Fibroblast of lung (primary cell): ENCODE results near the gene COPG1. TPM values are rescaled to one million over a fixed set of nuclear protein-coding genes. Genes with fewer than 3 reads are reported as not detected.
"Not testable (repeated sequence)": the region's sequence is repeated elsewhere in the genome, so short reads cannot be mapped to it uniquely, and the experiment has no call there.

Source experiments
- DNase-seq, 2 donors: peaks; one replicate each; pipeline versions ENCODE4 v3.0.0 to v3.0.0-alpha.2; 2010; ENCODE audit warnings: low read depth in 2 of 2
- H2AFZ ChIP-seq: 2 replicates; pipeline ENCODE4 v1.5.1; 2012; ENCODE audit warnings: low read length, control low read depth, inconsistent platforms
- H3K27ac ChIP-seq: 2 replicates; pipeline ENCODE4 v1.5.1; 2011; ENCODE audit warnings: low read length, control low read depth; ENCODE audit not compliant: insufficient read depth
- H3K27me3 ChIP-seq: 2 replicates; pipeline ENCODE4 v1.5.1; 2011; ENCODE audit warnings: mild to moderate bottlenecking, low read length; ENCODE audit not compliant: control insufficient read depth, insufficient read depth
- H3K36me3 ChIP-seq: 2 replicates; pipeline ENCODE4 v1.5.1; 2011; ENCODE audit warnings: low read length; ENCODE audit not compliant: control insufficient read depth, insufficient read depth
- H3K4me1 ChIP-seq: 2 replicates; pipeline ENCODE4 v1.5.1; 2011; ENCODE audit warnings: low read length; ENCODE audit not compliant: control insufficient read depth, insufficient read depth; ENCODE audit errors: extremely low read depth
- H3K4me2 ChIP-seq: 2 replicates; pipeline ENCODE4 v1.5.1; 2011; ENCODE audit warnings: low read length, control low read depth; ENCODE audit not compliant: insufficient read depth; ENCODE audit errors: extremely low read depth
- H3K4me3 ChIP-seq, 4 experiments: fragments of 200-600 bp in 1 of 4; sonication (generic) in 1 of 4; replicated peaks in 1 of 4; 2 replicates each; pipeline ENCODE4 v1.5.1; 2011 to 2016; ENCODE audit warnings: low read length in 4 of 4, low read depth in 3 of 4, mild to moderate bottlenecking in 3 of 4, control low read depth in 2 of 4, inconsistent platforms in 1 of 4, mixed read lengths in 1 of 4; ENCODE audit not compliant: insufficient read depth in 1 of 4; ENCODE audit errors: control extremely low read depth in 1 of 4
- H3K79me2 ChIP-seq: 2 replicates; pipeline ENCODE4 v1.5.1; 2012; ENCODE audit warnings: mild to moderate bottlenecking, low read length, inconsistent platforms; ENCODE audit not compliant: control insufficient read depth, insufficient read depth
- H3K9ac ChIP-seq: 2 replicates; pipeline ENCODE4 v1.5.1; 2011; ENCODE audit warnings: mild to moderate bottlenecking, low read length, control low read depth; ENCODE audit not compliant: insufficient read depth
- H3K9me3 ChIP-seq: 2 replicates; pipeline ENCODE4 v1.5.1; 2012; ENCODE audit warnings: low read depth, low read length; ENCODE audit not compliant: control insufficient read depth, insufficient read depth
- H4K20me1 ChIP-seq: 2 replicates; pipeline ENCODE4 v1.5.1; 2011; ENCODE audit warnings: low read length; ENCODE audit not compliant: control insufficient read depth, insufficient read depth; ENCODE audit errors: extremely low read depth
- CTCF ChIP-seq, 2 donors: IDR thresholded peaks in 1 of 2; conservative IDR thresholded peaks in 1 of 2; 1 replicate in 1 of 2; 2 replicates in 1 of 2; pipeline ENCODE4 v1.5.1; 2011 to 2012; ENCODE audit warnings: low read length in 2 of 2, control low read depth in 1 of 2, inconsistent platforms in 1 of 2, low read depth in 1 of 2, mild to moderate bottlenecking in 1 of 2
- EZH2 ChIP-seq: IDR thresholded peaks from 2 replicates; pipeline ENCODE4 v1.5.1; 2012; ENCODE audit warnings: low read length, control low read depth, mild to moderate bottlenecking; ENCODE audit errors: missing control alignments
- polyA plus RNA-seq, 2 donors: library from polyadenylated mRNA; depleted of rRNA in 1 of 2; stranded (reverse) in 1 of 2; unstranded in 1 of 2; fragments of >200 nt; gene quantifications; 2 replicates each; pipeline ENCODE4 v1.2.1, GENCODE V29; 2011 to 2012; ENCODE audit warnings: missing spikeins in 1 of 2
- total RNA-seq: library from RNA; depleted of rRNA; stranded (reverse); fragments of >200 nt; gene quantifications from 2 replicates; pipeline ENCODE4 v1.2.1, GENCODE V29; 2014

The COPG1 gene
- total and polyA plus RNA-seq, 2 donors (not counting 1 experiment from before 2014, with no cell fraction given) = 257 to 306 TPM

- H2AFZ ChIP-seq = no peak overlapping the region
- H3K36me3 ChIP-seq = no peaks in the 10 kb centered on the region
- H3K79me2 ChIP-seq = no peaks in the 10 kb centered on the region
- H3K4me1 ChIP-seq = peaks cover 6% of the 10 kb centered on the region
- H3K4me2 ChIP-seq = no peak overlapping the region
- no peaks in the 10 kb centered on the region for H3K9me3 ChIP-seq
- no peak overlapping the region for H3K27ac ChIP-seq
- no peaks in the 10 kb centered on the region for H3K27me3 ChIP-seq
- H3K9ac ChIP-seq = no peak overlapping the region
- DNase-seq = no peak
- H4K20me1 ChIP-seq = no peaks in the 10 kb centered on the region
- no peak overlapping the region for H3K4me3 ChIP-seq
- TF ChIP-seq CTCF (conservative IDR thresholded peaks at IDR 0.05 in 1 of 2, IDR thresholded peaks at IDR 0.05 in 1 of 2; ENCODE audit: low read depth in 1 of 2, low read length in 2 of 2) (no peak), EZH2 (no peak)
These were observed 36.2 kb upstream of the COPG1 start for GRCh38 chr3:129213238-129213637.

GRCh38 chr3:129218742-129219141 is 30.7 kb upstream of the COPG1 start:
- Histone ChIP-seq H3K36me3 (no peaks in the 10 kb centered on the region), H3K27ac (no peak overlapping the region), H3K4me3 (no peak overlapping the region), H4K20me1 (no peaks in the 10 kb centered on the region), H3K4me2 (no peak overlapping the region), H3K27me3 (no peaks in the 10 kb centered on the region), H3K79me2 (no peaks in the 10 kb centered on the region), H2AFZ (no peak overlapping the region), H3K9ac (no peak overlapping the region), H3K9me3 (no peaks in the 10 kb centered on the region), H3K4me1 (no peaks in the 10 kb centered on the region)
- TF ChIP-seq CTCF (conservative IDR thresholded peaks at IDR 0.05 in 1 of 2, IDR thresholded peaks at IDR 0.05 in 1 of 2; ENCODE audit: low read depth in 1 of 2, low read length in 2 of 2) (no peak), EZH2 (no peak)
- no peak for DNase-seq

GRCh38 chr3:129224387-129224786 is 25.0 kb upstream of the COPG1 start:
- Histone ChIP-seq H3K4me2 (peak overlapping the region; percentile 29), H3K4me1 (peaks cover 16% of the 10 kb centered on the region)
- not testable (repeated sequence) for H3K36me3 ChIP-seq, H4K20me1 ChIP-seq, H2AFZ ChIP-seq, H3K27ac ChIP-seq, H3K27me3 ChIP-seq, H3K4me3 ChIP-seq, DNase-seq, H3K79me2 ChIP-seq, H3K9ac ChIP-seq, H3K9me3 ChIP-seq
